ENCODE results near the gene CDT1.

The CDT1 gene

DNA sequence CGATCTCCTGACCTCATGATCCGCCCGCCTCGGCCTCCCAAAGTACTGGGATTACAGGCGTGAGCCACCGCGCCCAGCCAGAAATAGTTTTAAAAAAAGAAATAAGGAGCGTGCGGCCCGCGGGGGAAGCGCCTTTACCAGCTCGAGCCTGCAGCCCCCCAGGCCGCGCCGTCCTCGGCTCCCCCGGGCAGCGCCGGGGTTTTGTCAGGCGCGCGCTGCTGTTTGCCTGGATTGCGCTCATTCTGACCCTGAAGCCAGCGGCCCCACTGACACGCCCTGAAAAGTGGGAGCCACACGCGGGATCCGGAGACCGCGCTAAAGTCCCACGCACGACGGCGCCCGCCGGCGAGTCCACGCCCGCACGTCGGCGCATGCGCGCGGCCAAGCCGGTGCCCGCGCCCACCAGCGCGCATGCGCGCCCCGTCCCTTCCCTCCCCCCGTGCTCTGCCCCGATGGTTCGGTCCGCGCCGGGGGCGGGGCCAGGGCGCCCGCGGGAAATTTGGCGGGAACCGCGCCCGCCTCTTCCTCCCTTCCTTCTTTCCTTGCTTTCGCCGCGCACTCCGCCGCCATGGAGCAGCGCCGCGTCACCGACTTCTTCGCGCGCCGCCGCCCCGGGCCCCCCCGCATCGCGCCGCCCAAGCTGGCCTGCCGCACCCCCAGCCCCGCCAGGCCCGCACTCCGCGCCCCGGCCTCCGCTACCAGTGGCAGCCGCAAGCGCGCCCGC is at the start of gene CDT1:
Gene CDT1 (plus strand): TSS at position 526 of the 724 bp plus-strand sequence. CDS start 43 bp downstream, at position 569.
- peak; percentile 60 for DNase-seq

- no peak for DNase-seq
These were observed 49.3 kb upstream of the CDT1 start for GRCh38 chr16:88754109-88754911.

GRCh38 chr16:88754912-88755744 is 48.5 kb upstream of the CDT1 start:
- no peak for DNase-seq

DNA sequence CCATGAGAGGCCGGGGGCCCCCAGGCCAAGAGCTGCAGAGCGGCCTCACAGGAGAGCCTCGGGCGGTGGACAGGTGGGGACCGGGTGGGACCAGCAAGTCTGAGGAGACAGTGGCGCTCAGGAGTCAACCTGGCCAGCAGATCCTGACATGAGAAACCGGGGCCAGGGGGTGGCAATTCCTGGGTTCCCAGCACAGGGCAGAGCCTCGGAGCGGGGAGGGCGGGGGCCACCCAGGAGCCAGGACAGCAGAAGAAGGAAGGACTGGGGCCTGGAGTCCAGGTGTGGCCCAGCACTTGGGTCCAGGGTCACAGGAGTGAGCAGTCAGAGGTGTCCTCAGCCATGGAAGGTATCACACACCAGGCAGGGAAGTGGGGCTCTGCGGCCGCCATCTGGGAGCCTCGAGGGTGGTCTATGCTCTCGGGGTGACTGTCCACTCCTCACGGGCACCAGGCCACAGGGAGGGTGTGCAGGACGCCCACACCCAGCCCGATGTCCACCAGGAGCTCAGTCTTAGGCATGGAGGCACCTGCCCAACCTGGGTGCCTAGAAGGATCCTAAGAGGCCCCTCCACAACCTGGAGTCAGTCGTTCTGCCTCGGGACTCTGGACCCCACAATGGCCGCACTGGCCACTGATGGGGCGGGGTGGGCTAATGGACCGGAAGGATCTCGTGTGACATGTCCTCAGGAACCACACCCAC is 47.7 kb upstream of the CDT1 start:
- DNase-seq = no peak

GRCh38 chr16:88758227-88758943 is 45.2 kb upstream of the CDT1 start:
- DNase-seq = no peak

- DNase-seq = no peak
These were observed 44.7 kb upstream of the CDT1 start for GRCh38 chr16:88758944-88759244.

DNA sequence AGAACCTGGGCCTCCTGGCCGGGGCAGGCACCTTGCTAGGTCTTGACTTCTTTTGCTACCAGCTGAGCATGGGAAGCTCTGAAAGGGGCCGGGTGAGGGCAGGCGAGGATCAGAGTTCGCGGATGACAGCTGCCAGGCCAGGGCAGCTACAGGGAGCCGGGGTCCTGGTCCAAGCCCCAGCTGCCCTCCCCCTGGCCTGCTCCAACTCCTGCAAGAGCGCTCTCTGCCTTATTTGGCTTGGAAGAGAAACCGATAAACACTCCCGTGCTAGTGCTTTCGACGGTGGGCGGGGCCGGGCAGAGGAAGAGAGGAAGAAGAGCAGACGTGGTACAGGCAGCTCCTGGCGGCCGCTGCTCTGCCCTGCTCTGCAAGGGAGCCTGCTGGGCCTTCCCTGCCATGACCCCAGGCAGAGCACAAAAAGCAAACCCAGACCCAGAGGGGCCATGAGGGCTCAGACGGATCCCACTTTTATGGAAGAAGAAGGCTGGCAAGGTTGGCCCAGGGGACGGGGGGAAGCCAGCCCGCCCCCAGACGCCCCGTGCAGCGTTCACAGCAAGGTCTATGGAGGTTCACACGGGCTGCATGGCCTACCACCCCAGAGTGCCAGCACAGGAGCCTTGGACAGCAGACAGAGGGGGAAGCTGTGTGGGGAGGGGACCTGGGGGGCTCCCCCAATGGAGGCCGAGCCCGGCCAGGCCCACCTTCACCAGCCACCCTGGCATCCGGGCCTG is 44.2 kb upstream of the CDT1 start:
- DNase-seq = peak; percentile 68

GRCh38 chr16:88759976-88760350 is 43.6 kb upstream of the CDT1 start:
- no peak for DNase-seq

GRCh38 chr16:88760424-88761142 is 43.0 kb upstream of the CDT1 start:
- DNase-seq = peak; percentile 20

GRCh38 chr16:88761143-88761534 is 42.5 kb upstream of the CDT1 start:
- DNase-seq = no peak

DNA sequence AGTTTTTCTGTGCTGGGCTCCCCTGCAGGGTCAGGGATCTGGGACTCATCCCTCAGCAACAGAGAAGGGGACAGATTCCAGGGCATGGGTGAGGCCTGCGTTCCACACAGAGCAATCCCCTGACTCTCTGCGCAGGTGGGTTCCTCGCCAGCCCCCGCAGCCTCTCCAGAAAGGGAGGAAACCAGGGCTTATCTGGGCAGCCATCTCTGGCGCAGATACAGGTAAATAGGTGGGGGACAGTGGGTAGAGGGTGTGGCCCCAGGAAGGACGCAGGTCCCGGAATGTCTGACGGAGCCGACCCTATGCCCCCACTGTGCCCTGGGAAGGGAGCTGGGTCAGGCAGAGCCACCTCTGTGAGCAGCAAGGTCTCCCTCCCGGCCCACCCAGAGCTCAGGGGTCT is 41.8 kb upstream of the CDT1 start:
- no peak for DNase-seq

GRCh38 chr16:88762258-88762870 is 41.2 kb upstream of the CDT1 start:
- DNase-seq = no peak

- no peak for DNase-seq
These were observed 40.6 kb upstream of the CDT1 start for GRCh38 chr16:88762941-88763340.

DNA sequence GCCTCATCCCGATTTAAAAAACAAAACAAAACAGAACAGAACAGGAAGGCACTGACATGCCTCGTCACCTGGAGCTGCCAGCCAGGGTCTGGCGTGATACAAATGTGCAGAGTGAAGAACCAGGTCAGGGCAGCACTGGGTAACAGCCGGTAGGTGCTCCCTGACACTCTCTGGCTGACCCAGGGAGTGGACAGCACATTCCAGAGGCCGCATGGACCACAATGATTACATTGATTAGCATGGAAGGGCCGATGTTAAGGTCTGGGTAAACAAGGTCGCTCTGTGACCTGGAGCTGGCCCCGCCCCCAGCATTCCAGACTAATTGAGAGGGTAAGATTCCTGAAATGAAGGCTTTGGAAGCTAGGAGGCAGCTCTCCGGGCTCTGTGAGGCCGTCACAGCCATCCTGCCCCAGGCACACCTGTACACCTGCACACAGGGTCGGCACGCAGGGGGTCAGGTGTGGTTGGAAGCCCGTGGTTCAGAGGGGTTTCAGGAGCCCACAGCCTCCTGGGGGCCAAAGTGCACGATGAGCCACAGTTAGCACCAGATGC is 40.0 kb upstream of the CDT1 start:
- DNase-seq = no peak

- no peak for DNase-seq
These were observed 39.5 kb upstream of the CDT1 start for GRCh38 chr16:88764080-88764479.

- DNase-seq = no peak
These were observed 38.7 kb upstream of the CDT1 start for GRCh38 chr16:88764913-88765349.

DNA sequence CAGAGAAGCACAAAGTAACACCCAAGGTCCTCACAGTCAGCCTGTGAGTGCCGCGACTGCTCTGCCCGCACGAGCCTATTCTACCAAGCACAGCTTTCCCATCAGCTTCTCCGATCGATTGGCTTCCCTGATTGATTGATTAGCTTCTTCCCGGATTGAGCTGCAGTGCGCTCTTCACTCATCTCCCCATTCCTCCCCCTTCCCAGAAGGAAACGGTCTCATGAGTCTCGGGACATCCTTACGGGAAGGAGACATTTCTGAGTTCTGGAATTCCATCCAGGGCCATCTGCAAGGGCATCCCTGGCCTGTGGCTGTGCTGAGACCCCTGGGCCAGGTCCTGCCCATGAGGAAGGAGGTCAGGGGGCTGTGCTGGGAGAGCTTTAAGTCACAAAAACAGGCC is 36.6 kb upstream of the CDT1 start:
- no peak for DNase-seq

DNA sequence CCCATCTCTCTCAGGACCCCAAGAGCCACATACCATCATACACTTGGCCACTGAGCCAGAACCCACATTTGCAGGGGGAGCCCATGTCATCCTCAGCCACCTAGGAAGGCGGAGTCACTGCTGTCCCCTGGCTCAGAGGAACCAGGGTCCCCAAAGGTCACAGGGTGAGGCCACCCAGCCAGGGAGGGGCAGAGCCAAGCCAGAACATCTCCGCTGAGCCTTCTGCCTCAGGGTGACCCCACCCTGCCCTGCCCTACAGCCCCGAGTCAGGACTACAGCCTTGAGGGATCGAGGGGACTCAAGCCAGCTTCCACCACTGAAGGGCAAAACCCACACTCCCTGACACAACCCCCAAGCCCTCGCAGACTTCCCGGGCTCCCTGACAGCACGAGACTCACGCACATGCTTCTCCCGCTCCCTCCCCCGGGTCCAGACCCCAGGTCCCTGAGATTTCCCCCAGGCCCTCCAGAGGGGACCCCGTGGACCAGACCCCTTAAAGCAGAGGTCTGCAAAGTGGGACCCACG is 36.0 kb upstream of the CDT1 start:
- no peak for DNase-seq

- DNase-seq = no peak
These were observed 35.4 kb upstream of the CDT1 start for GRCh38 chr16:88768071-88768783.
